Measurements from ENCODE around the gene HMGB4. TPM values are rescaled to one million over a fixed set of nuclear protein-coding genes. Genes with fewer than 3 reads are reported as not detected.

HMGB4 gene
- polyA plus RNA-seq, 1 of the 3 experiments (the other 2 are of a cell fraction), result not detected

DNA sequence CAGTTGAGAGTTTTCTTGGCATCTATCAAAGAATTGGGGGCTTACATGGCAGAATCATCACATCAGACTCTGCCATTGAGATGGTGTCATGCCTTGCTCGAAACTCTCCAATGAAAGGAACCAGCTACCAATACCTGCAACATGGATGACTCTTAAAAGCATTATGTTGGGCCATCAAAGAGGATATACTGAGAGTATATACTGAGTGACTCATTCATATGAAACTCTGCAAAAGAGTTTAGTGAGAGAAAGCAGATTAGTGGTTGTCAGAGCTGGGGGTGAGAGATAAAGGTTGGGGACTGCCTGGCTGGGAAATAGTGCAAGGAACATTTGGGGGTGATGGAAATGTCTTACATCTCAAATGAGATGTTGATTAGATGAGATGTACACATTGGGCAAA, 14.7 kb upstream of the HMGB4 start:
- ChIA-PET CTCF (no interaction called here), POLR2A (no interaction called here)
- no peak overlapping the region for H3K4me2 ChIP-seq
- TF ChIP-seq, protein P1, sequence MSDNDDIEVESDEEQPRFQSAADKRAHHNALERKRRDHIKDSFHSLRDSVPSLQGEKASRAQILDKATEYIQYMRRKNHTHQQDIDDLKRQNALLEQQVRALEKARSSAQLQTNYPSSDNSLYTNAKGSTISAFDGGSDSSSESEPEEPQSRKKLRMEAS (IDR thresholded peaks at IDR 0.05; ENCODE audit: low read depth), result no peak
- TF ChIP-seq, protein P2, sequence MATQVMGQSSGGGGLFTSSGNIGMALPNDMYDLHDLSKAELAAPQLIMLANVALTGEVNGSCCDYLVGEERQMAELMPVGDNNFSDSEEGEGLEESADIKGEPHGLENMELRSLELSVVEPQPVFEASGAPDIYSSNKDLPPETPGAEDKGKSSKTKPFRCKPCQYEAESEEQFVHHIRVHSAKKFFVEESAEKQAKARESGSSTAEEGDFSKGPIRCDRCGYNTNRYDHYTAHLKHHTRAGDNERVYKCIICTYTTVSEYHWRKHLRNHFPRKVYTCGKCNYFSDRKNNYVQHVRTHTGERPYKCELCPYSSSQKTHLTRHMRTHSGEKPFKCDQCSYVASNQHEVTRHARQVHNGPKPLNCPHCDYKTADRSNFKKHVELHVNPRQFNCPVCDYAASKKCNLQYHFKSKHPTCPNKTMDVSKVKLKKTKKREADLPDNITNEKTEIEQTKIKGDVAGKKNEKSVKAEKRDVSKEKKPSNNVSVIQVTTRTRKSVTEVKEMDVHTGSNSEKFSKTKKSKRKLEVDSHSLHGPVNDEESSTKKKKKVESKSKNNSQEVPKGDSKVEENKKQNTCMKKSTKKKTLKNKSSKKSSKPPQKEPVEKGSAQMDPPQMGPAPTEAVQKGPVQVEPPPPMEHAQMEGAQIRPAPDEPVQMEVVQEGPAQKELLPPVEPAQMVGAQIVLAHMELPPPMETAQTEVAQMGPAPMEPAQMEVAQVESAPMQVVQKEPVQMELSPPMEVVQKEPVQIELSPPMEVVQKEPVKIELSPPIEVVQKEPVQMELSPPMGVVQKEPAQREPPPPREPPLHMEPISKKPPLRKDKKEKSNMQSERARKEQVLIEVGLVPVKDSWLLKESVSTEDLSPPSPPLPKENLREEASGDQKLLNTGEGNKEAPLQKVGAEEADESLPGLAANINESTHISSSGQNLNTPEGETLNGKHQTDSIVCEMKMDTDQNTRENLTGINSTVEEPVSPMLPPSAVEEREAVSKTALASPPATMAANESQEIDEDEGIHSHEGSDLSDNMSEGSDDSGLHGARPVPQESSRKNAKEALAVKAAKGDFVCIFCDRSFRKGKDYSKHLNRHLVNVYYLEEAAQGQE (IDR thresholded peaks at IDR 0.05; ENCODE audit: low read depth, low read length), result no peak
- TF ChIP-seq EZH2phosphoT487 (IDR thresholded peaks at IDR 0.05; ENCODE audit: borderline replicate concordance, low read depth), result no peak
- TF ChIP-seq, protein P3, sequence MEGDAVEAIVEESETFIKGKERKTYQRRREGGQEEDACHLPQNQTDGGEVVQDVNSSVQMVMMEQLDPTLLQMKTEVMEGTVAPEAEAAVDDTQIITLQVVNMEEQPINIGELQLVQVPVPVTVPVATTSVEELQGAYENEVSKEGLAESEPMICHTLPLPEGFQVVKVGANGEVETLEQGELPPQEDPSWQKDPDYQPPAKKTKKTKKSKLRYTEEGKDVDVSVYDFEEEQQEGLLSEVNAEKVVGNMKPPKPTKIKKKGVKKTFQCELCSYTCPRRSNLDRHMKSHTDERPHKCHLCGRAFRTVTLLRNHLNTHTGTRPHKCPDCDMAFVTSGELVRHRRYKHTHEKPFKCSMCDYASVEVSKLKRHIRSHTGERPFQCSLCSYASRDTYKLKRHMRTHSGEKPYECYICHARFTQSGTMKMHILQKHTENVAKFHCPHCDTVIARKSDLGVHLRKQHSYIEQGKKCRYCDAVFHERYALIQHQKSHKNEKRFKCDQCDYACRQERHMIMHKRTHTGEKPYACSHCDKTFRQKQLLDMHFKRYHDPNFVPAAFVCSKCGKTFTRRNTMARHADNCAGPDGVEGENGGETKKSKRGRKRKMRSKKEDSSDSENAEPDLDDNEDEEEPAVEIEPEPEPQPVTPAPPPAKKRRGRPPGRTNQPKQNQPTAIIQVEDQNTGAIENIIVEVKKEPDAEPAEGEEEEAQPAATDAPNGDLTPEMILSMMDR (IDR thresholded peaks at IDR 0.05), result no peak
- no peak for TF ChIP-seq FOXJ3 (CRISPR knock-in tag; IDR thresholded peaks at IDR 0.05)
- no peak for TF ChIP-seq RFX5 (IDR thresholded peaks at IDR 0.05; ENCODE audit: low read length)
- TF ChIP-seq NFIC (IDR thresholded peaks at IDR 0.05; ENCODE audit: borderline replicate concordance), result no peak
- TF ChIP-seq, protein P4, sequence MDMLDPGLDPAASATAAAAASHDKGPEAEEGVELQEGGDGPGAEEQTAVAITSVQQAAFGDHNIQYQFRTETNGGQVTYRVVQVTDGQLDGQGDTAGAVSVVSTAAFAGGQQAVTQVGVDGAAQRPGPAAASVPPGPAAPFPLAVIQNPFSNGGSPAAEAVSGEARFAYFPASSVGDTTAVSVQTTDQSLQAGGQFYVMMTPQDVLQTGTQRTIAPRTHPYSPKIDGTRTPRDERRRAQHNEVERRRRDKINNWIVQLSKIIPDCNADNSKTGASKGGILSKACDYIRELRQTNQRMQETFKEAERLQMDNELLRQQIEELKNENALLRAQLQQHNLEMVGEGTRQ (IDR thresholded peaks at IDR 0.05; ENCODE audit: borderline replicate concordance, low read depth, low read length), result no peak
- no peak for TF ChIP-seq FOSL2 (IDR thresholded peaks at IDR 0.05; ENCODE audit: borderline replicate concordance, low read depth)
- no peak for TF ChIP-seq NRF1 (IDR thresholded peaks at IDR 0.05; ENCODE audit: low read depth, low read length)
- TF ChIP-seq CHD2 (IDR thresholded peaks at IDR 0.05; ENCODE audit: low read length, partially characterized antibody), result no peak
- no peaks in the 10 kb centered on the region for H3K36me3 ChIP-seq (replicated peaks in 1 of 2; ENCODE audit: control insufficient read depth in 1 of 2, insufficient read depth in 2 of 2, low read length in 1 of 2)
- no peaks in the 10 kb centered on the region for H4K20me1 ChIP-seq (ENCODE audit: insufficient read depth)
- H3K4me1 ChIP-seq (ENCODE audit: control insufficient read depth in 1 of 2, insufficient read depth in 2 of 2, low read depth in 1 of 2, low read length in 1 of 2), result peaks cover 0 to 11% of the 10 kb centered on the region in 2 experiments; a peak in 2 of 4 replicates
- H3K9me3 ChIP-seq, result no peaks in the 10 kb centered on the region
- no peaks in the 10 kb centered on the region for H3K79me2 ChIP-seq (ENCODE audit: insufficient read depth)
- H3K9ac ChIP-seq, result no peak overlapping the region
- DNase-seq, result no peak
- no peaks in the 10 kb centered on the region for H3K27me3 ChIP-seq (ENCODE audit: insufficient read depth)
- H3K4me3 ChIP-seq (ENCODE audit: low read depth in 2 of 2, low read length in 1 of 2), result no peak overlapping the region
- no peak overlapping the region for H2AFZ ChIP-seq (ENCODE audit: low read depth)
- 8% methylated on average over 1 of the region's 1 CpG for whole genome bisulfite sequencing (ENCODE audit: low lambda C conversion rate)
- no peaks in the 10 kb centered on the region for H3K9me2 ChIP-seq
- H3F3A ChIP-seq (replicated peaks; ENCODE audit: insufficient read depth), result no peaks in the 10 kb centered on the region
- no peak overlapping the region for H3K27ac ChIP-seq (ENCODE audit: low read depth in 2 of 2, low read length in 1 of 2)

All from SK-N-SH (cell line).